HepG2 (cell line): Measurements from ENCODE around the gene SYVN1. TPM values are rescaled to one million over a fixed set of nuclear protein-coding genes. Genes with fewer than 3 reads are reported as not detected.

Source experiments
- FOXP1 ChIP-seq, 2 experiments: fragments of 450-650 bp in 1 of 2; IDR thresholded peaks; 2 replicates each; pipeline ENCODE4 v1.6.1; 2017 to 2018; ENCODE audit warnings: antibody characterized with exemption in 1 of 2
- KLF11 ChIP-seq: IDR thresholded peaks from 2 replicates; pipeline ENCODE4 v1.6.1; 2016; ENCODE audit warnings: missing compliant biosample characterization
- KMT2A ChIP-seq: sonication (generic); formaldehyde crosslinking; IDR thresholded peaks from 2 replicates; pipeline ENCODE4 v1.4.0; 2020; ENCODE audit warnings: missing genetic modification reagents
- MIXL1 ChIP-seq: IDR thresholded peaks from 2 replicates; pipeline ENCODE4 v1.6.1; 2016
- NFIB ChIP-seq: sonication (generic); formaldehyde crosslinking; IDR thresholded peaks from 2 replicates; pipeline ENCODE4 v1.9.0; 2021; ENCODE audit warnings: missing genetic modification reagents, mild to moderate bottlenecking, borderline replicate concordance
- NFKB2 ChIP-seq: sonication (generic); formaldehyde crosslinking; IDR thresholded peaks from 2 replicates; pipeline ENCODE4 v1.4.0; 2020; ENCODE audit warnings: missing genetic modification reagents, borderline replicate concordance
- PAX8 ChIP-seq: sonication (generic); formaldehyde crosslinking; IDR thresholded peaks from 2 replicates; pipeline ENCODE4 v1.8.0; 2022; ENCODE audit warnings: mild to moderate bottlenecking, missing genetic modification reagents, borderline replicate concordance
- PHF21A ChIP-seq: sonication (generic); formaldehyde crosslinking; IDR thresholded peaks from 2 replicates; pipeline ENCODE4 v1.5.0; 2020; ENCODE audit warnings: mild to moderate bottlenecking, missing genetic modification reagents
- RFX1 ChIP-seq: fragments of 450-650 bp; IDR thresholded peaks from 2 replicates; pipeline ENCODE4 v1.6.1; 2017
- RORA ChIP-seq: sonication (generic); formaldehyde crosslinking; IDR thresholded peaks from 2 replicates; pipeline ENCODE4 v1.5.0; 2020; ENCODE audit warnings: mild to moderate bottlenecking, missing genetic modification reagents, moderate library complexity
- RXRB ChIP-seq: IDR thresholded peaks from 2 replicates; pipeline ENCODE4 v1.6.1; 2016; ENCODE audit warnings: borderline replicate concordance, missing genetic modification reagents, missing compliant biosample characterization
- SIX1 ChIP-seq: sonication (generic); formaldehyde crosslinking; IDR thresholded peaks from 2 replicates; pipeline ENCODE4 v1.4.0; 2020; ENCODE audit warnings: missing genetic modification reagents, borderline replicate concordance
- SP140L ChIP-seq: sonication (generic); formaldehyde crosslinking; IDR thresholded peaks from 2 replicates; pipeline ENCODE4 v1.4.0; 2020; ENCODE audit warnings: missing genetic modification reagents, borderline replicate concordance
- SRY ChIP-seq: sonication (generic); formaldehyde crosslinking; IDR thresholded peaks from 2 replicates; pipeline ENCODE4 v1.8.0; 2022; ENCODE audit warnings: mild to moderate bottlenecking, missing genetic modification reagents
- TAF15 ChIP-seq: fragments of 200-400 bp; formaldehyde crosslinking; IDR thresholded peaks from one replicate; pipeline ENCODE4 v1.6.1; 2018; ENCODE audit warnings: mild to moderate bottlenecking, low read depth, low read length; ENCODE audit not compliant: poor library complexity, severe bottlenecking
- TCF7L2 ChIP-seq: IDR thresholded peaks from 2 replicates; pipeline ENCODE4 v1.6.1; 2011; ENCODE audit warnings: mild to moderate bottlenecking, low read depth, low read length, moderate library complexity
- ZNF136 ChIP-seq: sonication (generic); formaldehyde crosslinking; IDR thresholded peaks from 2 replicates; pipeline ENCODE4 v1.8.1; 2022; ENCODE audit warnings: low read depth, mild to moderate bottlenecking, moderate library complexity, missing genetic modification reagents
- ZNF20 ChIP-seq: sonication (generic); formaldehyde crosslinking; IDR thresholded peaks from 2 replicates; pipeline ENCODE4 v1.4.0; 2020; ENCODE audit warnings: mild to moderate bottlenecking, moderate library complexity, missing genetic modification reagents
- ZNF296 ChIP-seq: sonication (generic); formaldehyde crosslinking; conservative IDR thresholded peaks from 2 replicates; pipeline ENCODE4 v1.5.0; 2020; ENCODE audit warnings: mild to moderate bottlenecking, missing genetic modification reagents
- ZNF343 ChIP-seq: sonication (generic); formaldehyde crosslinking; IDR thresholded peaks from 2 replicates; pipeline ENCODE4 v1.4.0; 2020; ENCODE audit warnings: mild to moderate bottlenecking, missing genetic modification reagents
- ZNF460 ChIP-seq: sonication (generic); formaldehyde crosslinking; IDR thresholded peaks from 2 replicates; pipeline ENCODE4 v1.5.1; 2020; ENCODE audit warnings: missing genetic modification reagents, mild to moderate bottlenecking, borderline replicate concordance
- ZNF468 ChIP-seq: sonication (generic); formaldehyde crosslinking; IDR thresholded peaks from 2 replicates; pipeline ENCODE4 v1.8.0; 2022; ENCODE audit warnings: mild to moderate bottlenecking, moderate library complexity, missing genetic modification reagents
- ZNF512 ChIP-seq: sonication (generic); formaldehyde crosslinking; IDR thresholded peaks from 2 replicates; pipeline ENCODE4 v1.4.0; 2020; ENCODE audit warnings: mild to moderate bottlenecking, missing genetic modification reagents
- ZNF564 ChIP-seq: sonication (generic); formaldehyde crosslinking; IDR thresholded peaks from 2 replicates; pipeline ENCODE4 v1.8.1; 2023; ENCODE audit warnings: mild to moderate bottlenecking, missing genetic modification reagents
- ZNF615 ChIP-seq: sonication (generic); formaldehyde crosslinking; IDR thresholded peaks from 2 replicates; pipeline ENCODE4 v1.5.0; 2020; ENCODE audit warnings: mild to moderate bottlenecking, missing genetic modification reagents, borderline replicate concordance
- ZNF773 ChIP-seq: sonication (generic); formaldehyde crosslinking; IDR thresholded peaks from 2 replicates; pipeline ENCODE4 v1.4.0; 2020; ENCODE audit warnings: missing genetic modification reagents, borderline replicate concordance
- polyA plus RNA-seq, 8 experiments: library from polyadenylated mRNA; depleted of rRNA in 3 of 8; stranded (reverse) in 7 of 8; unstranded in 1 of 8; fragments of >200 nt; fragmentation: Illumina TruSeq in 4 of 8; extraction: Trizol in 4 of 8; gene quantifications; 2 replicates each; pipeline versions ENCODE4 v1.2.1 to v1.2.3, GENCODE V29; 2011 to 2016; ENCODE audit warnings: low read depth in 4 of 8, missing spikeins in 1 of 8, mixed read lengths in 1 of 8; ENCODE audit not compliant: insufficient read depth in 1 of 8
- total RNA-seq, 5 experiments: library from RNA; depleted of rRNA; stranded (reverse); fragments of >200 nt; fragmentation: Illumina TruSeq; extraction: Trizol; gene quantifications; 2 replicates each; pipeline ENCODE4 v1.2.3, GENCODE V29; 2016; ENCODE audit warnings: low read depth in 1 of 5
- TF ChIP-seq, protein P1 (sequence below): sonication (generic); formaldehyde crosslinking; IDR thresholded peaks from 2 replicates; pipeline ENCODE4 v1.5.1; 2020; ENCODE audit warnings: mild to moderate bottlenecking, missing genetic modification reagents, moderate library complexity
- TF ChIP-seq, protein P2 (sequence below): IDR thresholded peaks from 2 replicates; pipeline ENCODE4 v1.6.1; 2016; ENCODE audit warnings: missing compliant biosample characterization, missing genetic modification reagents, borderline replicate concordance

Gene SYVN1
- total and polyA plus RNA-seq, 2 of the 13 experiments (the other 11 are each of a cell fraction or from before 2014, with no cell fraction given), result 10.3 to 22.5 TPM

GRCh38 chr11:65134240-65134951, at the start of gene SYVN1 (continued):
- TF ChIP-seq, protein P1, sequence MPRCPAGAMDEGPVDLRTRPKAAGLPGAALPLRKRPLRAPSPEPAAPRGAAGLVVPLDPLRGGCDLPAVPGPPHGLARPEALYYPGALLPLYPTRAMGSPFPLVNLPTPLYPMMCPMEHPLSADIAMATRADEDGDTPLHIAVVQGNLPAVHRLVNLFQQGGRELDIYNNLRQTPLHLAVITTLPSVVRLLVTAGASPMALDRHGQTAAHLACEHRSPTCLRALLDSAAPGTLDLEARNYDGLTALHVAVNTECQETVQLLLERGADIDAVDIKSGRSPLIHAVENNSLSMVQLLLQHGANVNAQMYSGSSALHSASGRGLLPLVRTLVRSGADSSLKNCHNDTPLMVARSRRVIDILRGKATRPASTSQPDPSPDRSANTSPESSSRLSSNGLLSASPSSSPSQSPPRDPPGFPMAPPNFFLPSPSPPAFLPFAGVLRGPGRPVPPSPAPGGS (CRISPR knock-in tag), result peak; percentile 79
- TF ChIP-seq ZNF460 (CRISPR knock-in tag), result no peak
- TF ChIP-seq TAF15, result no peak
- peak; percentile 14; the same call in 1 of the 2 replicates for TF ChIP-seq SIX1 (CRISPR knock-in tag)
- no peak for TF ChIP-seq SP140L (CRISPR knock-in tag)
- peak; percentile 88; the same call in 1 of the 2 replicates for TF ChIP-seq PAX8 (CRISPR knock-in tag)
- peak; percentile 54; the same call in 1 of the 2 replicates for TF ChIP-seq MIXL1
- no peak; the same call in 1 of the 2 replicates for TF ChIP-seq PHF21A (CRISPR knock-in tag)
- no peak for TF ChIP-seq RFX1
- TF ChIP-seq ZNF564 (CRISPR knock-in tag), result peak; percentile 36; the same call in 1 of the 2 replicates
- TF ChIP-seq ZNF512 (CRISPR knock-in tag), result no peak
- TF ChIP-seq ZNF20 (CRISPR knock-in tag), result no peak
- TF ChIP-seq ZNF773 (CRISPR knock-in tag), result no peak
- 0 out of 2 replicates have a peak, but pooled peaks have one; percentile 20 for TF ChIP-seq SRY (CRISPR knock-in tag)
- 0 out of 2 replicates have a peak, but pooled peaks have one; percentile 65 for TF ChIP-seq KLF11 (CRISPR knock-in tag)
- TF ChIP-seq NFKB2, result peak; percentile 52; the same call in 1 of the 2 replicates
- TF ChIP-seq ZNF468 (CRISPR knock-in tag), result no peak
- no peak for TF ChIP-seq RORA (CRISPR knock-in tag)
- TF ChIP-seq KMT2A, result no peak; the same call in 1 of the 2 replicates
- TF ChIP-seq ZNF136 (CRISPR knock-in tag), result peak; percentile 92
- TF ChIP-seq ZNF296 (CRISPR knock-in tag), result no peak
- no peak for TF ChIP-seq ZNF343 (CRISPR knock-in tag)
- TF ChIP-seq RXRB (CRISPR knock-in tag), result no peak; the same call in 1 of the 2 replicates
- no peak for TF ChIP-seq TCF7L2
- TF ChIP-seq ZNF615 (CRISPR knock-in tag), result peak; percentile 52; the same call in 1 of the 2 replicates
- no peak for TF ChIP-seq NFIB
- no peak for TF ChIP-seq FOXP1 (IDR thresholded peaks at IDR 0.05)
- no peak for TF ChIP-seq FOXP1 (CRISPR knock-in tag; IDR thresholded peaks at IDR 0.05)
- TF ChIP-seq, protein P2, sequence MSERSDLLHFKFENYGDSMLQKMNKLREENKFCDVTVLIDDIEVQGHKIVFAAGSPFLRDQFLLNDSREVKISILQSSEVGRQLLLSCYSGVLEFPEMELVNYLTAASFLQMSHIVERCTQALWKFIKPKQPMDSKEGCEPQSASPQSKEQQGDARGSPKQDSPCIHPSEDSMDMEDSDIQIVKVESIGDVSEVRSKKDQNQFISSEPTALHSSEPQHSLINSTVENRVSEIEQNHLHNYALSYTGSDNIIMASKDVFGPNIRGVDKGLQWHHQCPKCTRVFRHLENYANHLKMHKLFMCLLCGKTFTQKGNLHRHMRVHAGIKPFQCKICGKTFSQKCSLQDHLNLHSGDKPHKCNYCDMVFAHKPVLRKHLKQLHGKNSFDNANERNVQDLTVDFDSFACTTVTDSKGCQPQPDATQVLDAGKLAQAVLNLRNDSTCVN (CRISPR knock-in tag), result 0 out of 2 replicates have a peak, but pooled peaks have one; percentile 60
